ENCODE measurements around the gene NELL1. TPM values are rescaled to one million over a fixed set of nuclear protein-coding genes. Genes with fewer than 3 reads are reported as not detected.

Gene NELL1
- total RNA-seq, 1 experiment from 2014 or later: 0.22 TPM

- Histone ChIP-seq H2BK15ac (ENCODE audit: low read depth, low read length) (no peak overlapping the region), H3K14ac (ENCODE audit: insufficient read depth, low read length) (no peak overlapping the region), H4K8ac (replicated peaks; ENCODE audit: insufficient read length, low read depth, low read length) (no peak overlapping the region), H3K18ac (ENCODE audit: insufficient read length, low read depth, low read length) (no peak overlapping the region), H3K4me2 (ENCODE audit: insufficient read depth, insufficient read length, low read length) (no peak overlapping the region), H4K91ac (ENCODE audit: insufficient read length, low read depth, low read length) (no peak overlapping the region), H2AFZ (ENCODE audit: low read length) (no peak overlapping the region), H2BK12ac (ENCODE audit: insufficient read length, low read depth, low read length) (no peak overlapping the region), H2BK5ac (ENCODE audit: insufficient read length, low read length) (no peak overlapping the region), H3K4me1 (ENCODE audit: insufficient read depth, low read length) (no peaks in the 10 kb centered on the region), H3K23me2 (ENCODE audit: insufficient read length, low read depth, low read length, poor library complexity, severe bottlenecking) (no peaks in the 10 kb centered on the region), H3K27me3 (ENCODE audit: insufficient read depth, low read length) (no peaks in the 10 kb centered on the region), H3K23ac (ENCODE audit: insufficient read length, low read depth, low read length) (no peak overlapping the region), H4K20me1 (ENCODE audit: control insufficient read depth, insufficient read depth, insufficient read length) (no peaks in the 10 kb centered on the region), H3K79me2 (ENCODE audit: insufficient read depth, low read length) (no peaks in the 10 kb centered on the region), H2BK120ac (ENCODE audit: low read depth, low read length, poor library complexity, severe bottlenecking) (no peak overlapping the region), H3K27ac (ENCODE audit: insufficient read length, low read depth, low read length) (no peak overlapping the region), H3T11ph (ENCODE audit: low read length) (no peak overlapping the region), H2BK20ac (ENCODE audit: low read depth, low read length, poor library complexity, severe bottlenecking) (no peak overlapping the region), H3K79me1 (ENCODE audit: insufficient read depth, low read depth, low read length, poor library complexity, severe bottlenecking) (no peaks in the 10 kb centered on the region), H2AK5ac (ENCODE audit: insufficient read length, low read length) (no peak overlapping the region), H3K4ac (ENCODE audit: low read depth, low read length) (no peak overlapping the region), H3K9me3 (ENCODE audit: control insufficient read depth, low read depth, low read length) (no peaks in the 10 kb centered on the region), H4K5ac (ENCODE audit: insufficient read length, low read depth, low read length) (no peak overlapping the region), H3K56ac (ENCODE audit: insufficient read length, low read depth, low read length) (no peak overlapping the region), H3K9ac (ENCODE audit: extremely low read depth, insufficient read length, low read length) (no peak overlapping the region)
- no peak for TF ChIP-seq CTCF (conservative IDR thresholded peaks at IDR 0.05)
- WGBS (ENCODE audit: extremely low coverage, insufficient read length, low lambda C conversion rate): no CpG with 5 or more reads among the region's 1 CpG
- Mint-ChIP-seq H3K36me3 (ENCODE audit: insufficient read depth in 1 of 3, low read depth in 3 of 3) (no peaks in the 10 kb centered on the region; a peak in 1 of 7 replicates), H3K27me3 (ENCODE audit: low read depth) (no peaks in the 10 kb centered on the region), H3K4me3 (no peak overlapping the region), H3K4me1 (no peaks in the 10 kb centered on the region), H3K9me3 (no peaks in the 10 kb centered on the region; a peak in 1 of 5 replicates), H3K27ac (0 out of 7 replicates have a peak overlapping the region, but pooled peaks of 1 of the 3 experiments have one; percentile 31)
- DNase-seq: no peak
These were observed 815.6 kb downstream of the NELL1 start for GRCh38 chr11:21485006-21485405.

Data from H9 (cell line).